PC-9 (cell line): Measurements from ENCODE around the gene ATRNL1. TPM values are rescaled to one million over a fixed set of nuclear protein-coding genes. Genes with fewer than 3 reads are reported as not detected.

Source experiments
- BruUV-seq: library from RNA; stranded (reverse); fragments of 400-500 nt; replicated peaks from 2 replicates; lab custom pipeline; 2021; lab: Mats Ljungman, UMichigan
- CTCF ChIA-PET: fragments of 300-600 bp; sonication (Branson Sonifier 250); formaldehyde crosslinking; loops from one replicate; lab custom pipeline; 2022; ENCODE audit warnings: antibody characterized with exemption; lab: Charles Lee
- POLR2A ChIA-PET: fragments of 300-600 bp; sonication (Branson Sonifier 250); formaldehyde crosslinking; loops from one replicate; lab custom pipeline; 2022; ENCODE audit warnings: antibody characterized with exemption; ENCODE audit not compliant: unreplicated experiment; lab: Charles Lee
- DNase-seq, 2 experiments: peaks; one replicate each; pipeline versions ENCODE4 v3.0.0 to v3.0.0-alpha.2; 2015 to 2022; ENCODE audit warnings: mixed read lengths in 1 of 2
- H2AFZ ChIP-seq: fragments of 200-600 bp; sonication (generic); 2 replicates; pipeline ENCODE4 v1.8.1; 2017; ENCODE audit warnings: antibody characterized with exemption
- H3F3A ChIP-seq: fragments of 200-600 bp; sonication (generic); 2 replicates; pipeline ENCODE4 v1.8.1; 2017; ENCODE audit warnings: antibody characterized with exemption, mild to moderate bottlenecking, low read depth; ENCODE audit not compliant: insufficient read depth
- H3K27ac ChIP-seq: fragments of 200-600 bp; sonication (generic); 2 replicates; pipeline ENCODE4 v1.6.1; 2016; ENCODE audit warnings: mixed run types
- H3K27me3 ChIP-seq: fragments of 200-600 bp; sonication (generic); 2 replicates; pipeline ENCODE4 v1.6.1; 2016; ENCODE audit warnings: low read depth, mixed run types; ENCODE audit not compliant: insufficient read depth
- H3K36me3 ChIP-seq: fragments of 200-600 bp; sonication (generic); 2 replicates; pipeline ENCODE4 v1.6.1; 2016; ENCODE audit warnings: low read depth, mixed run types
- H3K4me1 ChIP-seq: fragments of 200-600 bp; sonication (generic); replicated peaks from 2 replicates; pipeline ENCODE4 v1.6.1; 2016; ENCODE audit warnings: mixed run types; ENCODE audit not compliant: insufficient read depth
- H3K4me2 ChIP-seq: fragments of 200-600 bp; sonication (generic); 2 replicates; pipeline ENCODE4 v1.6.1; 2017; ENCODE audit warnings: mixed run types
- H3K4me3 ChIP-seq: fragments of 200-600 bp; sonication (generic); 2 replicates; pipeline ENCODE4 v1.6.1; 2016; ENCODE audit warnings: mixed run types
- H3K79me2 ChIP-seq: fragments of 200-600 bp; sonication (generic); 2 replicates; pipeline ENCODE4 v1.6.1; 2017; ENCODE audit warnings: low read depth, mixed run types
- H3K9me2 ChIP-seq: fragments of 200-600 bp; sonication (generic); 2 replicates; pipeline ENCODE4 v1.8.1; 2017; ENCODE audit warnings: mild to moderate bottlenecking; ENCODE audit not compliant: insufficient read depth
- H3K9me3 ChIP-seq: fragments of 200-600 bp; sonication (generic); 2 replicates; pipeline ENCODE4 v1.8.1; 2016; ENCODE audit warnings: low read depth; ENCODE audit not compliant: insufficient read depth
- H4K20me1 ChIP-seq: fragments of 200-600 bp; sonication (generic); 2 replicates; pipeline ENCODE4 v1.8.1; 2017; ENCODE audit not compliant: insufficient read depth
- EZH2 ChIP-seq: fragments of 200-600 bp; sonication (generic); IDR thresholded peaks from 2 replicates; pipeline ENCODE4 v1.8.0; 2017; ENCODE audit warnings: antibody characterized with exemption, low read depth
- intact Hi-C: fragments of 100-400 bp; cut with micrococcal nuclease; formaldehyde crosslinking; loops from one replicate; pipeline ENCODE4 v1.10.0; 2022; ENCODE audit not compliant: unreplicated experiment
- total RNA-seq: library from RNA; stranded (reverse); gene quantifications from 2 replicates; pipeline ENCODE4 v1.2.3, GENCODE V29; 2021
- TF ChIP-seq, protein P1 (sequence below): fragments of 200-600 bp; sonication (generic); conservative IDR thresholded peaks from 2 replicates; pipeline ENCODE4 v1.6.1; 2017; ENCODE audit warnings: mixed run types, antibody characterized with exemption, mild to moderate bottlenecking, moderate library complexity

Gene ATRNL1
- total RNA-seq, 1 experiment from 2014 or later, result not detected

GRCh38 chr10:115939101-115939854 is 846.1 kb downstream of the ATRNL1 start:
- H3K27me3 ChIP-seq, result no peaks in the 10 kb centered on the region
- H3K9me2 ChIP-seq, result no peaks in the 10 kb centered on the region
- H3K4me3 ChIP-seq, result no peak overlapping the region
- TF ChIP-seq, protein P1, sequence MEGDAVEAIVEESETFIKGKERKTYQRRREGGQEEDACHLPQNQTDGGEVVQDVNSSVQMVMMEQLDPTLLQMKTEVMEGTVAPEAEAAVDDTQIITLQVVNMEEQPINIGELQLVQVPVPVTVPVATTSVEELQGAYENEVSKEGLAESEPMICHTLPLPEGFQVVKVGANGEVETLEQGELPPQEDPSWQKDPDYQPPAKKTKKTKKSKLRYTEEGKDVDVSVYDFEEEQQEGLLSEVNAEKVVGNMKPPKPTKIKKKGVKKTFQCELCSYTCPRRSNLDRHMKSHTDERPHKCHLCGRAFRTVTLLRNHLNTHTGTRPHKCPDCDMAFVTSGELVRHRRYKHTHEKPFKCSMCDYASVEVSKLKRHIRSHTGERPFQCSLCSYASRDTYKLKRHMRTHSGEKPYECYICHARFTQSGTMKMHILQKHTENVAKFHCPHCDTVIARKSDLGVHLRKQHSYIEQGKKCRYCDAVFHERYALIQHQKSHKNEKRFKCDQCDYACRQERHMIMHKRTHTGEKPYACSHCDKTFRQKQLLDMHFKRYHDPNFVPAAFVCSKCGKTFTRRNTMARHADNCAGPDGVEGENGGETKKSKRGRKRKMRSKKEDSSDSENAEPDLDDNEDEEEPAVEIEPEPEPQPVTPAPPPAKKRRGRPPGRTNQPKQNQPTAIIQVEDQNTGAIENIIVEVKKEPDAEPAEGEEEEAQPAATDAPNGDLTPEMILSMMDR, result no peak
- no peak for TF ChIP-seq EZH2
- H3K79me2 ChIP-seq, result no peaks in the 10 kb centered on the region
- no peaks in the 10 kb centered on the region for H3F3A ChIP-seq
- POLR2A ChIA-PET, result no interaction called here
- no TSS peak for BruUV-seq
- H3K36me3 ChIP-seq, result no peaks in the 10 kb centered on the region
- no peak overlapping the region for H2AFZ ChIP-seq
- CTCF ChIA-PET, result no interaction called here
- DNase-seq, result no peak
- no peak overlapping the region for H3K4me2 ChIP-seq
- no peaks in the 10 kb centered on the region for H3K9me3 ChIP-seq
- H4K20me1 ChIP-seq, result no peaks in the 10 kb centered on the region
- intact Hi-C loops, result no loop called here
- no peak overlapping the region for H3K27ac ChIP-seq
- H3K4me1 ChIP-seq, result no peaks in the 10 kb centered on the region

DNA sequence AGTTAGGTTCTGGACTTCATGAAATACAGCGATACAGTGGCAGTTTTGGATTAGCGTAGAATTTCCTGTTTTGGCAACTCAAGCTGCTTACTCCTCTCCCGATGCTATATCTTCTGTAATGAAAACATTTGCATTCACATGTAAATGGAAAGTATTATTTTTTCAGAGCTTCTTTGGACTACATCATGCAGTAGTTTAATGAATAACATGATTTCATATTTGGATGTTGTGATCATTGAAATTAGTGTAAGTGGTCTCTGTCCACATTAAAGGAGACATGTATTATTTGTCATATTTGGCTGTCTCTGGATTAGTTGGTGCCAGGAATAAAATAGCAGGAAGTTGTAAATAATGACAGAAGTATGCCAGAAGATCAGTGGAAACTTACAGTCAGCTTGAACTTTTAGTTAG is 848.2 kb downstream of the ATRNL1 start:
- no peak for DNase-seq
- no peak overlapping the region for H3K4me2 ChIP-seq
- H3K79me2 ChIP-seq, result no peaks in the 10 kb centered on the region
- H3K4me1 ChIP-seq, result no peaks in the 10 kb centered on the region
- no peaks in the 10 kb centered on the region for H4K20me1 ChIP-seq
- POLR2A ChIA-PET, result no interaction called here
- no peaks in the 10 kb centered on the region for H3F3A ChIP-seq
- H3K27me3 ChIP-seq, result no peaks in the 10 kb centered on the region
- no peak overlapping the region for H3K27ac ChIP-seq
- intact Hi-C loops, result no loop called here
- no peaks in the 10 kb centered on the region for H3K9me3 ChIP-seq
- CTCF ChIA-PET, result no interaction called here
- H3K9me2 ChIP-seq, result no peaks in the 10 kb centered on the region
- BruUV-seq, result no TSS peak
- H3K36me3 ChIP-seq, result no peaks in the 10 kb centered on the region
- TF ChIP-seq, protein P1, result no peak
- TF ChIP-seq EZH2, result no peak
- no peak overlapping the region for H3K4me3 ChIP-seq
- no peak overlapping the region for H2AFZ ChIP-seq

- BruUV-seq, result no TSS peak
- H3K36me3 ChIP-seq, result no peaks in the 10 kb centered on the region
- H4K20me1 ChIP-seq, result no peaks in the 10 kb centered on the region
- TF ChIP-seq, protein P1, result no peak
- TF ChIP-seq EZH2, result no peak
- no peaks in the 10 kb centered on the region for H3K79me2 ChIP-seq
- intact Hi-C loops, result no loop called here
- no peak overlapping the region for H3K4me2 ChIP-seq
- H3K27ac ChIP-seq, result no peak overlapping the region
- H3K27me3 ChIP-seq, result no peaks in the 10 kb centered on the region
- H3K9me2 ChIP-seq, result no peaks in the 10 kb centered on the region
- no peak overlapping the region for H2AFZ ChIP-seq
- DNase-seq, result no peak
- H3K9me3 ChIP-seq, result no peaks in the 10 kb centered on the region
- ChIA-PET POLR2A (no interaction called here), CTCF (no interaction called here)
- H3K4me3 ChIP-seq, result no peak overlapping the region
- H3K4me1 ChIP-seq, result no peaks in the 10 kb centered on the region
- H3F3A ChIP-seq, result no peaks in the 10 kb centered on the region
These were observed 848.9 kb downstream of the ATRNL1 start for GRCh38 chr10:115942101-115942500.
